RWPE2 (cell line): ENCODE data around the gene ASTN2.

ENCODE experiments used
- ATAC-seq: fragments of 200-7000 bp; cut with Tn5 transposase; 3 replicates; pipeline ENCODE4 v1.9.1; 2021; ENCODE audit warnings: low read depth
- DNase-seq: peaks from one replicate; pipeline ENCODE4 v3.0.0-alpha.2; 2020; ENCODE audit warnings: low spot score
- H3K27ac ChIP-seq: fragments of 450-650 bp; 2 replicates; pipeline ENCODE4 v1.5.1; 2017; ENCODE audit warnings: mild to moderate bottlenecking; ENCODE audit not compliant: poor library complexity, severe bottlenecking
- H3K27me3 ChIP-seq: fragments of 250-450 bp; sonication (Bioruptor Pico); 2 replicates; pipeline ENCODE4 v1.5.1; 2021; ENCODE audit warnings: mild to moderate bottlenecking, moderate library complexity; ENCODE audit not compliant: insufficient read depth, poor library complexity, severe bottlenecking
- H3K36me3 ChIP-seq: fragments of 250-450 bp; sonication (Bioruptor Pico); 2 replicates; pipeline ENCODE4 v1.5.1; 2020; ENCODE audit warnings: low read depth, mild to moderate bottlenecking, moderate library complexity
- H3K4me1 ChIP-seq: fragments of 250-450 bp; sonication (Bioruptor Pico); 2 replicates; pipeline ENCODE4 v1.5.1; 2021; ENCODE audit warnings: mild to moderate bottlenecking, moderate library complexity; ENCODE audit not compliant: insufficient read depth, poor library complexity, severe bottlenecking
- H3K4me3 ChIP-seq: fragments of 250-450 bp; sonication (Bioruptor Pico); 2 replicates; pipeline ENCODE4 v1.5.1; 2021; ENCODE audit warnings: mild to moderate bottlenecking, moderate library complexity; ENCODE audit not compliant: severe bottlenecking
- H3K9me3 ChIP-seq: fragments of 250-450 bp; sonication (Bioruptor Pico); 2 replicates; pipeline ENCODE4 v1.5.1; 2021; ENCODE audit warnings: mild to moderate bottlenecking, moderate library complexity; ENCODE audit not compliant: severe bottlenecking
- TF ChIP-seq, protein P1 (sequence below): fragments of 450-650 bp; IDR thresholded peaks from one replicate; pipeline ENCODE4 v1.5.1; 2017; ENCODE audit warnings: mild to moderate bottlenecking, moderate library complexity; ENCODE audit not compliant: poor library complexity, severe bottlenecking

ASTN2 gene

DNA sequence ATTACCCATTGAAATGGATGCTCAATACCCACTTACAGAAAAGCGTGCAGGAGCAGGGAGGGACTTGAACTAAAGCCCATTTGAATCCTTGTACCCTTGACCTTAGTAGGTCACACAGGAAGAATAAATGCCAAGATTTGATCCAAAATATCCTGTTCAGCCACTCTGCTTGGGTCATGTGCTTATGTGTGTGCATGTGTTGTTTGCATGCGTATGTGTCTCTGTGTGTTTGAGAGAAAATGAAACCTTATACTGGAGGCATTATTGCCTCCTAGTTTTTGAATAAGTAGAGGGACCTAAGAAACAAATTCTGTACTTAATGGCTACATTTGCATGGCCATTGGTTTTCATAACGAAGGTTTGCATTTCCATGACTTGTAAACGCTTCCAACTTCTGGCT, 791.1 kb downstream of the ASTN2 start:
- H3K27me3 ChIP-seq = peaks cover 4% of the 10 kb centered on the region
- no peaks in the 10 kb centered on the region for H3K9me3 ChIP-seq
- ATAC-seq (no peak), DNase-seq (no peak)
- no peaks in the 10 kb centered on the region for H3K36me3 ChIP-seq
- no peaks in the 10 kb centered on the region for H3K4me1 ChIP-seq
- no peak overlapping the region for H3K4me3 ChIP-seq
- TF ChIP-seq, protein P1, sequence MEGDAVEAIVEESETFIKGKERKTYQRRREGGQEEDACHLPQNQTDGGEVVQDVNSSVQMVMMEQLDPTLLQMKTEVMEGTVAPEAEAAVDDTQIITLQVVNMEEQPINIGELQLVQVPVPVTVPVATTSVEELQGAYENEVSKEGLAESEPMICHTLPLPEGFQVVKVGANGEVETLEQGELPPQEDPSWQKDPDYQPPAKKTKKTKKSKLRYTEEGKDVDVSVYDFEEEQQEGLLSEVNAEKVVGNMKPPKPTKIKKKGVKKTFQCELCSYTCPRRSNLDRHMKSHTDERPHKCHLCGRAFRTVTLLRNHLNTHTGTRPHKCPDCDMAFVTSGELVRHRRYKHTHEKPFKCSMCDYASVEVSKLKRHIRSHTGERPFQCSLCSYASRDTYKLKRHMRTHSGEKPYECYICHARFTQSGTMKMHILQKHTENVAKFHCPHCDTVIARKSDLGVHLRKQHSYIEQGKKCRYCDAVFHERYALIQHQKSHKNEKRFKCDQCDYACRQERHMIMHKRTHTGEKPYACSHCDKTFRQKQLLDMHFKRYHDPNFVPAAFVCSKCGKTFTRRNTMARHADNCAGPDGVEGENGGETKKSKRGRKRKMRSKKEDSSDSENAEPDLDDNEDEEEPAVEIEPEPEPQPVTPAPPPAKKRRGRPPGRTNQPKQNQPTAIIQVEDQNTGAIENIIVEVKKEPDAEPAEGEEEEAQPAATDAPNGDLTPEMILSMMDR = no peak
- H3K27ac ChIP-seq = no peak overlapping the region

DNA sequence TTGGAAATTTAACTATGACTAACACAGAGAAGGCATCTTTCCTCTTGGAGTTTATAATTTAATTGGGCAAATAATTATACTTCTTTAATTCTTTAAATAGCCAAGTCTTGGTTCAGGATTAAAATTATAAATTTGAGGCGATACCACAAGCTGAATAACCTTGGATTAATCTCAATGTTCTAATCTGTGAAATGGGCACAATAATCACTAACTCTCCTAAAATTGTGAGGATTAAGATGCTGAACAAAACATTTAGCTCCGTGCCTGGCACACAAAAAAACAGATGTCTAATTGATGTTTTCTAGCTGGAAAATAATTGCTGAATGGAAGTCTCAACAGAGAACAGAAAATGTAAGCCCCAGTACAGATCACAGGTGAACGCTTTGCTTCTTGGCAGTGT, 797.5 kb downstream of the ASTN2 start:
- Histone ChIP-seq H3K4me1 (no peaks in the 10 kb centered on the region), H3K9me3 (no peaks in the 10 kb centered on the region), H3K4me3 (no peak overlapping the region), H3K27me3 (peaks cover under 1% of the 10 kb centered on the region), H3K27ac (no peak overlapping the region), H3K36me3 (no peaks in the 10 kb centered on the region)
- DNase-seq = no peak
- TF ChIP-seq, protein P1 = no peak
- no peak for ATAC-seq

DNA sequence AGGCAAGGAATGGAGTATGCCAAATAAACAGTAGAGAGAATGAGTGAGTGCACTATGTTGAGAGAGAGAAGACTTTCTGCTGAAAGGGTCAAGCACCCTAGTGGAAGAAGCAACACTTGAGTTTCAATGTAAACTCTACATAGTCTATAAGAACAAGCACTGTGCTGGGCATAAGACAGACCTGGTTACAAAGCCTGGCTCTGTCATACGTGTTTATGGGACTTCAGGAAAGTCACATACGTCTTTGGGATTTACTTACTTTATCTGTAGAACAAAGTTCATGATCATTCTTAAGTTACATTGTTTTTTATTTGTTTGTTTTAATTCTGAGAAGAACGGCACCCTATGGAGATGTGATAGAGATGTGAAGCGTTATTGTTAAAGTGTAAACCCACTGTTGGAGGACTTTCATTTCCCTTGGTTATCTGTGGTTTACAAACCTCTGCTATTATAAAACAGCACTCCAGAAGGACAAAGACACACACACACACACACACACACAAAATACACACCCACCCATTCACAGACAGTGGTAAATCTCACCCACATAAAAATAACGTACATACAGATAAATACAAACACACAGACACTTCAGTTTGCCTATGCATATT, 798.4 kb downstream of the ASTN2 start:
- TF ChIP-seq, protein P1 = no peak
- H3K36me3 ChIP-seq = no peaks in the 10 kb centered on the region
- H3K27me3 ChIP-seq = no peaks in the 10 kb centered on the region
- H3K27ac ChIP-seq = no peak overlapping the region
- no peaks in the 10 kb centered on the region for H3K4me1 ChIP-seq
- no peak overlapping the region for H3K4me3 ChIP-seq
- no peak for DNase-seq
- no peak for ATAC-seq
- no peaks in the 10 kb centered on the region for H3K9me3 ChIP-seq

DNA sequence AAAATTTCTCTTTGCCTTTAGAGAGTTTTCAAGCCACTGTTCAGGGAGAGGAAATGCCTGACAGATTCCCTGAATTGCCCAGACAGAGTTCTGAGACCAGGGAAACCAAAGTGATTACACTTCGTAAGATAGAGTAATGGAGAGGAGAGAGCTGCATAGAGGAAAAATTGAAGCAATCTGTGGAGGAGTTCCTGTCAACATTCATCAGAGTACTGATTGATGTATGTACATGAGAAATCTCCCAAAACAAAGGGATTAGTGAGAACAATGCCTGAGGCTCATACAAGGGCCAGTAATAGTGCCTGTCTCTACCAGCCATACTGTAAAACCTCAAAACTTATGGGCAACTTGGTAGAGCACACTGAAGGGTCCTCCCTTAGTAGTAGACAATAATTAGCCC, 806.8 kb downstream of the ASTN2 start:
- H3K27ac ChIP-seq = no peak overlapping the region
- H3K27me3 ChIP-seq = peaks cover 2% of the 10 kb centered on the region
- no peaks in the 10 kb centered on the region for H3K4me1 ChIP-seq
- no peaks in the 10 kb centered on the region for H3K36me3 ChIP-seq
- no peaks in the 10 kb centered on the region for H3K9me3 ChIP-seq
- TF ChIP-seq, protein P1 = no peak
- no peak overlapping the region for H3K4me3 ChIP-seq
- ATAC-seq (no peak), DNase-seq (no peak)

DNA sequence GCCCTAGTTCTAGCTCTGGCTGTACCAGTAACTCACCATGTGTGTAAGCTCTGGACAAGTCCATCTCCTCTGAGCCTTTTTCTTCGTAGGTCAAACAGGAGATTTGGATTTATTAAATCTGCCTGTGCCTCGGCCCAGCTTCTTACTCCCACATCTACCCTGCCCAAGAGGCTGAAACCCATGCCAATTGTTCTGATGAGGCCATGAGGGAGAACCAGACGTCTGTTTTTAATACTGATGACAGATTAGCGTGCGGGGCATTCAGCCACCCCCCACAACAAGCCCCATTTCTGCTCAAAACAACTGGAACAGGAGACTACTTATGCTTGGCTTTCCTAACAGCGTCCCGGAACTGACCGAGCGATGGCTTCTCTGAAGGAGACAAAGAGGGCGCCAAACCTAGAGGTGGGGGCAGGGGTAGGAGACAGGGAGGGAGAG, 808.9 kb downstream of the ASTN2 start:
- TF ChIP-seq, protein P1 = no peak
- Histone ChIP-seq H3K27ac (no peak overlapping the region), H3K4me1 (no peaks in the 10 kb centered on the region), H3K9me3 (no peaks in the 10 kb centered on the region), H3K36me3 (no peaks in the 10 kb centered on the region), H3K4me3 (no peak overlapping the region), H3K27me3 (peaks cover 2% of the 10 kb centered on the region)
- no peak for DNase-seq
- ATAC-seq = no peak
